Transverse colon (tissue), 4 donors: ENCODE results near the gene GPR156. TPM values are rescaled to one million over a fixed set of nuclear protein-coding genes. Genes with fewer than 3 reads are reported as not detected.
"Not testable (repeated sequence)": the region's sequence is repeated elsewhere in the genome, so short reads cannot be mapped to it uniquely, and the experiment has no call there.

Source experiments
- DNase-seq: peaks from one replicate; pipeline ENCODE4 v3.0.0-alpha.2; 2019
- H3K27ac ChIP-seq, 4 donors: fragments of 200-600 bp; sonication (generic); 2 replicates each; pipeline ENCODE4 v1.5.1; 2016 to 2018; ENCODE audit warnings: inconsistent platforms in 4 of 4
- H3K27me3 ChIP-seq: fragments of 200-600 bp; sonication (generic); 2 replicates; pipeline ENCODE4 v1.5.1; 2017; ENCODE audit warnings: inconsistent platforms
- H3K36me3 ChIP-seq, 4 donors: fragments of 200-600 bp; sonication (generic); 2 replicates each; pipeline ENCODE4 v1.5.1; 2017 to 2019; ENCODE audit warnings: inconsistent platforms in 4 of 4
- H3K4me1 ChIP-seq, 4 donors: fragments of 200-600 bp; sonication (generic); 2 replicates each; pipeline ENCODE4 v1.5.1; 2017 to 2020; ENCODE audit warnings: inconsistent platforms in 4 of 4
- H3K4me3 ChIP-seq, 4 donors: fragments of 200-600 bp; sonication (generic); 1 replicate in 1 of 4; 2 replicates in 3 of 4; pipeline versions ENCODE4 v1.5.1 to v1.6.1; 2017 to 2019; ENCODE audit warnings: inconsistent platforms in 4 of 4
- H3K9me3 ChIP-seq, 2 donors: fragments of 200-600 bp; sonication (generic); 2 replicates each; pipeline ENCODE4 v1.5.1; 2017 to 2019; ENCODE audit warnings: inconsistent platforms in 2 of 2
- CTCF ChIP-seq, 5 experiments: fragments of 200-600 bp in 3 of 5; fragments of 450-650 bp in 2 of 5; sonication (generic) in 3 of 5; IDR thresholded peaks; 1 replicate in 2 of 5; 2 replicates in 3 of 5; pipeline ENCODE4 v1.5.1; 2016 to 2017; ENCODE audit warnings: antibody characterized with exemption in 5 of 5, inconsistent platforms in 3 of 5, mild to moderate bottlenecking in 2 of 5, moderate library complexity in 1 of 5
- EP300 ChIP-seq: sonication (generic); formaldehyde crosslinking; IDR thresholded peaks from one replicate; pipeline ENCODE4 v1.6.1; 2017; ENCODE audit warnings: antibody characterized with exemption, low read depth
- POLR2A ChIP-seq: fragments of 450-650 bp; IDR thresholded peaks from one replicate; pipeline ENCODE4 v1.6.1; 2016; ENCODE audit warnings: antibody characterized with exemption, mild to moderate bottlenecking, moderate library complexity
- POLR2AphosphoS5 ChIP-seq, 3 donors: sonication (generic); formaldehyde crosslinking; IDR thresholded peaks; one replicate each; pipeline ENCODE4 v1.6.1; 2016; ENCODE audit warnings: antibody characterized with exemption in 3 of 3
- WGBS, 2 donors: methylation state at CpG; one replicate each; pipeline ENCODE4 v1.1.5; 2018; ENCODE audit warnings: low coverage in 1 of 2; 5-methylcytosine and 5-hydroxymethylcytosine counted together
- in situ Hi-C, 4 donors: fragments of 200-750 bp; cut with MboI; loops; one replicate each; pipeline versions ENCODE4 v1.15.0 to v1.15.1; 2017; ENCODE audit warnings: low sequenced_read_pairs in 3 of 4, low pct_ligation_motif_present in 1 of 4, low pct_unique_long_range_greater_than_20kb in 1 of 4
- intact Hi-C: fragments of 100-400 bp; cut with DNase I; formaldehyde crosslinking; loops from one replicate; pipeline ENCODE4 v1.15.1; 2023; ENCODE audit warnings: low total_unique reads
- total RNA-seq, 4 donors: library from RNA; depleted of rRNA; stranded (reverse); fragments of >200 nt; gene quantifications; one replicate each; pipeline ENCODE4 v1.1.0, GENCODE V29; 2016

The GPR156 gene
- total RNA-seq, 4 donors from 2014 or later: 0.27 to 0.48 TPM; not detected in 2

GRCh38 chr3:120157681-120158080, 127.3 kb downstream of the GPR156 start:
- Histone ChIP-seq H3K36me3 (no peaks in the 10 kb centered on the region), H3K27me3 (no peaks in the 10 kb centered on the region), H3K4me3 (no peak overlapping the region), H3K9me3 (peaks cover 9 to 12% of the 10 kb centered on the region in 2 donors), H3K27ac (no peak overlapping the region), H3K4me1 (peaks cover 0 to 8% (median 0%) of the 10 kb centered on the region in 4 donors)
- DNase-seq: no peak
- WGBS, 2 donors: 90 to 95% methylated on average over 3 to 5 of the region's 5 CpGs
- in situ Hi-C loops: no loop called here
- TF ChIP-seq CTCF (IDR thresholded peaks at IDR 0.05): no peak
- TF ChIP-seq POLR2AphosphoS5 (IDR thresholded peaks at IDR 0.05): no peak
- no peak for TF ChIP-seq EP300
- no peak for TF ChIP-seq POLR2A
- intact Hi-C loops: no loop called here

GRCh38 chr3:120157113-120157512, 127.9 kb downstream of the GPR156 start:
- in situ Hi-C loops: no loop called here
- peaks cover 9 to 12% of the 10 kb centered on the region in 2 donors for H3K9me3 ChIP-seq
- no peak overlapping the region for H3K4me3 ChIP-seq
- H3K27me3 ChIP-seq: no peaks in the 10 kb centered on the region
- DNase-seq: no peak
- H3K27ac ChIP-seq: no peak overlapping the region
- TF ChIP-seq POLR2A: no peak
- TF ChIP-seq POLR2AphosphoS5 (IDR thresholded peaks at IDR 0.05): no peak
- TF ChIP-seq CTCF (IDR thresholded peaks at IDR 0.05): no peak
- no peak for TF ChIP-seq EP300
- 74 to 94% methylated on average over 3 of the region's 3 CpGs for WGBS, 2 donors
- intact Hi-C loops: no loop called here
- peaks cover 0 to 8% (median under 1%) of the 10 kb centered on the region in 4 donors for H3K4me1 ChIP-seq
- H3K36me3 ChIP-seq: no peaks in the 10 kb centered on the region

GRCh38 chr3:120156699-120157098, 128.3 kb downstream of the GPR156 start:
- no peaks in the 10 kb centered on the region for H3K27me3 ChIP-seq
- H3K4me3 ChIP-seq: no peak overlapping the region
- H3K27ac ChIP-seq: no peak overlapping the region
- in situ Hi-C loops: no loop called here
- H3K9me3 ChIP-seq: peaks cover 9 to 12% of the 10 kb centered on the region in 2 donors
- no peak for DNase-seq
- H3K36me3 ChIP-seq: no peaks in the 10 kb centered on the region
- intact Hi-C loops: no loop called here
- TF ChIP-seq CTCF (IDR thresholded peaks at IDR 0.05) (no peak), EP300 (no peak), POLR2AphosphoS5 (IDR thresholded peaks at IDR 0.05) (no peak), POLR2A (no peak)
- peaks cover 0 to 9% (median 2%) of the 10 kb centered on the region in 4 donors for H3K4me1 ChIP-seq

GRCh38 chr3:120155694-120156093, 129.3 kb downstream of the GPR156 start:
- H3K27me3 ChIP-seq, H3K27ac ChIP-seq, intact Hi-C loops, H3K36me3 ChIP-seq, in situ Hi-C loops, DNase-seq, H3K4me3 ChIP-seq: not testable (repeated sequence)
- Histone ChIP-seq H3K4me1 (peaks cover 0 to 11% (median 2%) of the 10 kb centered on the region in 4 donors), H3K9me3 (peaks cover 9 to 12% of the 10 kb centered on the region in 2 donors)
- WGBS, 2 donors: 50 to 85% methylated on average over 2 to 3 of the region's 3 CpGs

- Histone ChIP-seq H3K4me3 (no peak overlapping the region), H3K4me1 (peaks cover 0 to 5% (median 2%) of the 10 kb centered on the region in 4 donors), H3K27me3 (no peaks in the 10 kb centered on the region), H3K36me3 (no peaks in the 10 kb centered on the region), H3K27ac (no peak overlapping the region), H3K9me3 (peaks cover 9 to 12% of the 10 kb centered on the region in 2 donors)
- DNase-seq: no peak
- TF ChIP-seq CTCF (IDR thresholded peaks at IDR 0.05): no peak
- no peak for TF ChIP-seq EP300
- no peak for TF ChIP-seq POLR2AphosphoS5 (IDR thresholded peaks at IDR 0.05)
- no peak for TF ChIP-seq POLR2A
- in situ Hi-C loops: no loop called here
- intact Hi-C loops: no loop called here
These were observed 129.9 kb downstream of the GPR156 start for GRCh38 chr3:120155108-120155507.
